T-cell (primary cell): ENCODE results near the gene RALB. TPM values are rescaled to one million over a fixed set of nuclear protein-coding genes. Genes with fewer than 3 reads are reported as not detected.

Experiments
- ATAC-seq, 4 experiments: fragments of 200-7000 bp in 3 of 4; fragments of 150-1000 bp in 1 of 4; cut with Tn5 transposase; replicated peaks in 1 of 4; 1 replicate in 3 of 4; 2 replicates in 1 of 4; pipeline ENCODE4 v1.10.0; 2021; ENCODE audit warnings: moderate library complexity in 3 of 4, mild to moderate bottlenecking in 2 of 4, moderate number of reproducible peaks in 1 of 4
- CTCF ChIA-PET, 2 donors: fragments of 300-600 bp; sonication (Branson Sonifier 250); formaldehyde crosslinking; loops; one replicate each; lab custom pipeline; 2022; ENCODE audit warnings: antibody characterized with exemption in 2 of 2; lab: Charles Lee
- POLR2A ChIA-PET, 2 donors: fragments of 300-600 bp; sonication (Branson Sonifier 250); formaldehyde crosslinking; loops; one replicate each; lab custom pipeline; 2022; ENCODE audit warnings: antibody characterized with exemption in 2 of 2; lab: Charles Lee
- DNase-seq, 35 experiments: peaks; one replicate each; pipeline versions ENCODE4 v3.0.0 to v3.0.0-alpha.2; 2013 to 2023
- H3K27ac ChIP-seq: one replicate; pipeline ENCODE4 v1.5.1; 2013; ENCODE audit warnings: low read length
- H3K27me3 ChIP-seq, 2 experiments: replicated peaks in 1 of 2; 1 replicate in 1 of 2; 2 replicates in 1 of 2; pipeline versions ENCODE4 v1.6.1 to v1.7.0; 2013; ENCODE audit warnings: low read length in 1 of 2, mixed read lengths in 1 of 2; ENCODE audit not compliant: control insufficient read depth in 2 of 2, insufficient read depth in 2 of 2; ENCODE audit errors: extremely low read depth in 1 of 2
- H3K36me3 ChIP-seq, 2 donors: 1 replicate in 1 of 2; 2 replicates in 1 of 2; pipeline versions ENCODE4 v1.6.1 to v1.7.0; 2013; ENCODE audit warnings: low read length in 1 of 2; ENCODE audit not compliant: control insufficient read depth in 2 of 2, insufficient read depth in 1 of 2; ENCODE audit errors: extremely low read depth in 1 of 2
- H3K4me1 ChIP-seq, 2 experiments: 1 replicate in 1 of 2; 2 replicates in 1 of 2; pipeline versions ENCODE4 v1.6.1 to v1.7.0; 2013; ENCODE audit warnings: low read length in 2 of 2, mixed read lengths in 1 of 2; ENCODE audit not compliant: insufficient read depth in 2 of 2, control insufficient read depth in 1 of 2; ENCODE audit errors: extremely low read depth in 1 of 2
- H3K4me3 ChIP-seq, 2 donors: 1 replicate in 1 of 2; 2 replicates in 1 of 2; pipeline versions ENCODE4 v1.5.1 to v1.7.0; 2013; ENCODE audit warnings: mild to moderate bottlenecking in 2 of 2, low read length in 1 of 2, moderate library complexity in 1 of 2; ENCODE audit not compliant: control insufficient read depth in 1 of 2; ENCODE audit errors: extremely low read depth in 1 of 2
- H3K9me3 ChIP-seq: 2 replicates; pipeline ENCODE4 v1.7.0; 2013
- H3K27ac Mint-ChIP-seq, 2 donors: one replicate each; pipeline ENCODE4 v1.8.0; 2020 to 2021; ENCODE audit warnings: mild to moderate bottlenecking in 2 of 2, mixed read lengths in 2 of 2
- H3K27me3 Mint-ChIP-seq, 2 donors: one replicate each; pipeline ENCODE4 v1.8.0; 2021 to 2022; ENCODE audit warnings: mixed read lengths in 2 of 2
- H3K36me3 Mint-ChIP-seq: one replicate; pipeline ENCODE4 v1.8.0; 2021; ENCODE audit warnings: mixed read lengths
- H3K4me1 Mint-ChIP-seq, 3 donors: one replicate each; pipeline ENCODE4 v1.8.0; 2020 to 2022; ENCODE audit warnings: mixed read lengths in 3 of 3, mild to moderate bottlenecking in 1 of 3
- H3K4me3 Mint-ChIP-seq, 3 donors: one replicate each; pipeline ENCODE4 v1.8.0; 2020 to 2022; ENCODE audit warnings: mild to moderate bottlenecking in 3 of 3, mixed read lengths in 3 of 3, moderate library complexity in 3 of 3
- H3K9me3 Mint-ChIP-seq, 3 donors: one replicate each; pipeline ENCODE4 v1.8.0; 2020 to 2022; ENCODE audit warnings: mixed read lengths in 3 of 3
- WGBS: methylation state at CpG from one replicate; pipeline ENCODE4 v1.1.5; 2013; ENCODE audit warnings: missing lambda C conversion rate; ENCODE audit not compliant: insufficient coverage; 5-methylcytosine and 5-hydroxymethylcytosine counted together
- total RNA-seq, 35 experiments: library from RNA in 6 of 35; stranded (reverse) in 6 of 35; fragments of 120-200 nt in 1 of 35; gene quantifications; one replicate each; pipeline versions ENCODE4 v1.2.1 to v1.2.4 and lab custom pipeline; 2013 to 2026

The RALB gene
- total RNA-seq, 5 donors from 2014 or later (not counting 1 experiment from before 2014, with no cell fraction given): 10.3 to 20.1 (median 12.9) TPM

DNA sequence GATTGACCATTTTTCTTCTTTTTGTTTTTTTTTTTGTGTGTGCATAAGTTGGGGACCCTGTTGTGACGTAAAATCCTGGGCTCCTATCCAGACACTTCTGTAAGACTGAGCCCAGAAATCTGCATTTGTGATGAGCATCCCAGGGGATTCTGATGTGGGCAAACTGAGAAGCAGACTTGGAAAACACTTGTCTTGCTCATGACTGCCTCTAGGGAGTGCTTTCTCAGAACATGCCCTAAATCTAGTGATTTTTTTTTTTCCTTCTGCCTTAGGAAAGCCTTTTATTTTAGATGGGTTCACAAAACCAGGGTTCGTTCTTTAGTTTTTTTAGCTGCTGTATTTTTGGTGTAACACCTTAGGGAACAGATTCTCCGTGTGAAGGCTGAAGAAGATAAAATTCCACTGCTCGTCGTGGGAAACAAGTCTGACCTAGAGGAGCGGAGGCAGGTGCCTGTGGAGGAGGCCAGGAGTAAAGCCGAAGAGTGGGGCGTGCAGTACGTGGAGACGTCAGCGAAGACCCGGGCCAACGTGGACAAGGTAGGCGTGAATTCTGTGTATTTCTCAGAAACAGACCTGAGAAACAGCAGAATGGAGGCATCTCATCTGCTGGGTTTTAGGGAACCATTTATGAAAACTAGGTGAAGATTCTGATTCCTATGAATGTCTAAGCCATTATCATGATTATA is 36.7 kb downstream of the RALB start:
- DNase-seq (no peak), ATAC-seq (no peak)
- peaks cover 0 to 32% of the 10 kb centered on the region in 2 donors for H3K36me3 ChIP-seq
- Mint-ChIP-seq H3K9me3 (no peaks in the 10 kb centered on the region), H3K27me3 (no peaks in the 10 kb centered on the region), H3K27ac (no peak overlapping the region), H3K4me1 (peaks cover 21 to 33% (median 26%) of the 10 kb centered on the region in 3 donors), H3K4me3 (no peak overlapping the region), H3K36me3 (peaks cover 58% of the 10 kb centered on the region)
- 96% methylated on average over 13 of the region's 14 CpGs for WGBS
- POLR2A ChIA-PET: interaction anchor here in 1 of 2 donors (0.6 kb wide), 1 partner anchor 626 kb away, joined by 3 read pairs; no protein-coding TSS in a partner anchor
- H3K9me3 ChIP-seq: no peaks in the 10 kb centered on the region
- H3K4me1 ChIP-seq: peaks cover 3 to 22% of the 10 kb centered on the region in 2 experiments
- CTCF ChIA-PET: no interaction called here
- no peaks in the 10 kb centered on the region for H3K27me3 ChIP-seq
- H3K4me3 ChIP-seq: no peak overlapping the region
- no peak overlapping the region for H3K27ac ChIP-seq

DNA sequence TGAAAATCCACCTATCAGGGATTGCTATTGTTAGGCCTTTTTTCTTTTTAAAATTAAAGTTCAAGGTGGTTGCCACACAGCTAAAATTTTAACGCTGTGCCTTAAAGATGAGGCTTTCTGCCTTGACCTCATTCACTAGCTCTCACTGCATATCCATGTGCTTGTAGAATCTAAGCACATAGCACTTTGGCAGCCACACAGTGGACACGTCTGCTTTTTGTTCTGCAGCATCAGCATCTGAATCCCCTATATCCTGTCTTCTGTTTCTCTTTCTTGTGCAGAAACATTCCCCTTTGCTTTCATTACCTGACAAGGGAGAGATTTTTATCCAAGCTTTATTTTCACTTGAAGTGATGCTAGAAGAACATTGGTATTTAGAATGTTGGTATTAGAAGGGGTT is 38.1 kb downstream of the RALB start:
- no peak overlapping the region for H3K27ac Mint-ChIP-seq
- Histone ChIP-seq H3K4me1 (peaks cover 3 to 22% of the 10 kb centered on the region in 2 experiments), H3K36me3 (peaks cover 4 to 40% of the 10 kb centered on the region in 2 donors), H3K9me3 (no peaks in the 10 kb centered on the region), H3K4me3 (no peak overlapping the region), H3K27ac (no peak overlapping the region), H3K27me3 (no peaks in the 10 kb centered on the region)
- no peak overlapping the region for H3K4me3 Mint-ChIP-seq
- ChIA-PET POLR2A (no interaction called here), CTCF (interaction anchor here (0.7 to 0.8 kb wide), 2 partner anchors 114 to 115 kb away, joined by 3 to 4 read pairs; no protein-coding TSS in a partner anchor)
- no peaks in the 10 kb centered on the region for H3K27me3 Mint-ChIP-seq
- peaks cover 21 to 31% (median 26%) of the 10 kb centered on the region in 3 donors for H3K4me1 Mint-ChIP-seq
- no peaks in the 10 kb centered on the region for H3K9me3 Mint-ChIP-seq
- 100% methylated on average over 1 of the region's 2 CpGs for WGBS
- DNase-seq (no peak), ATAC-seq (no peak)
- peaks cover 61% of the 10 kb centered on the region for H3K36me3 Mint-ChIP-seq

DNA sequence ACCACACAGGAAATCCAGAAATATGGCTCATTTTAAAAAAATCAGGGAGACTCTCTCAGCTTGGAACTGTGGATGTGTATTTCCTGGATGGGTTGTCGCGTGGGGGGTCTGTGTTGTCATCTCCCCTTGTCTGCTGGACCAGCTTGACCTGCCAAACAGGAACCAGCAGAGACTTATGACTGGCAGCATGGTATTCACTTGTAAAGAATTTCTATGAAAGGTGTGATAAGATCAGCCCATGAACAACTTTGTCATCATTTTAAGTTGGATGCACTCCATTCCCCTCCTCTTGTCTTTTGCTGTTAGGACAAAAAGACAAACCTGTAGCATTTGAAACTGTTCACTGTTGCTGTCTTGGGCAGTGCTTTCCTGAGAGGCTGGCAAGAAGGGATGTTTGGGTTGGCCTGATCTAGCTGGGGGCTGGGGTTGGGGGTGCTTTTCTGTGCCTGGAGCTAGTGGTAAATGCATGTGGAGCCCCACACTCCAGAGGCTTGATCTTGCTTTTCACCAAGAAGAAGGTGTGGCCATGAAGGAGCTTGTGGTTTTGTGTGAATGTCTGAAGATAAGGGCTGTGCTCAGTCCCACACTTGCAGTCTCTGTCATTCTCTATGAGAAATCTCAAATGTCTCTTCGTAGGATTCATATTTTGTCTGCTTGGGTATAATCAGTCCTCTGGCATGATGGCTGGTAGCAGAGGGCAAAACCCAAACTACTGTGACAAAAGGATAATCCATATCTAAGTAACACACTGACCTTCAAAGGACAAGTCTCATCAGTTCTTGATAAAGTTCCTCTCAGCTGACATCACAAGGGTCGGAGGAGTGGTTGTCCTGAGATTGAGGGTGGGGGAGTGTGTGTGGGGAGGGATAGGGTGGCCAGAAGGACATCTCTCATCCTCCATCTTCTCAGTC is 39.0 kb downstream of the RALB start:
- POLR2A ChIA-PET: no interaction called here
- no peak overlapping the region for H3K4me3 Mint-ChIP-seq

DNA sequence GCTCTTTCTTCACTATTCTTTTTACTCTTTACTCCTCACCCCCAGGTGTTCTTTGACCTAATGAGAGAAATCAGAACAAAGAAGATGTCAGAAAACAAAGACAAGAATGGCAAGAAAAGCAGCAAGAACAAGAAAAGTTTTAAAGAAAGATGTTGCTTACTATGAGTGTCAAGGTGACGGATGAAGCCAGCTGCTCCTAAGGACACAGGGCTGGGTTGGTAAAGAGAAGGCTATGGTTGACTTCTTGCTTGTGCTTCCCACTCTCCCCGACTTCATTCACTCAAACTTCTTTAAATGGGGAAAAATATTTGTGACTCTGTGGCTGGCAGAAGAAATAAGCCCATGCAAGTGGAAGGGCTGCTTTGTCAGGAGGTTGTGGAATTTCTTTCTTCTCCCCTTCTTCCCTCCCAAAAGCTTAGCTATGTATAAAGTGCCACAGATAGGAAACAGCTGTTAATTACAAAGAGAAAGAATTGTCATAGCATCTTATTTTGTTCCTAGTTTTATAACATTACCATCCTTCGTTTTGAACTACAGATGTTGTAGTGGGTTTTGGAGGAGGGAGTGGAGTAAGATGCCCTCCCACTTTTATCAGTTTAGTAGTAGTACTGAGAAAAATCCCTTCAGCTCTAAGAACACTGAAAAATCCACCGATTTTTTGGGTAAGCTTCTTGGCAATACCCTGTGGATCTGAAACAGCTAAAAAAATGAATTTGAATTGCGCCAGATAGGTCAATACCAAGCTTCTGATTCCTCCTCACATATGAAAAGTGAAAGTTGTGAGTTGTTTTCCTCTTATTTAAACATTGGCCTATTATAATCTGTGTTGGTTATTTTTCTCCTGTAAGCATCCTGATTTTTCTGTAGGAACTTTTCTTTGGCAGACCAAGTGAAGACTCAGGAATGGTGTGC is 40.7 kb downstream of the RALB start:
- no peak overlapping the region for H3K4me3 ChIP-seq

More for the DNA sequence above, 39.0 kb downstream of the RALB start:
- peaks cover 4 to 41% of the 10 kb centered on the region in 2 donors for H3K36me3 ChIP-seq
- H3K27me3 ChIP-seq: no peaks in the 10 kb centered on the region
- H3K27ac ChIP-seq: no peak overlapping the region
- Mint-ChIP-seq H3K4me1 (peaks cover 16 to 24% (median 20%) of the 10 kb centered on the region in 3 donors), H3K36me3 (peaks cover 62% of the 10 kb centered on the region), H3K27ac (no peak overlapping the region), H3K9me3 (no peaks in the 10 kb centered on the region), H3K27me3 (no peaks in the 10 kb centered on the region)
- no CpG with 5 or more reads among the region's 4 CpGs for WGBS
- DNase-seq: no peak
- CTCF ChIA-PET: interaction anchor here in 1 of 2 donors (0.8 kb wide), 1 partner anchor 116 kb away, joined by 3 read pairs; no protein-coding TSS in a partner anchor
- no peaks in the 10 kb centered on the region for H3K9me3 ChIP-seq
- no peak for ATAC-seq
- no peak overlapping the region for H3K4me3 ChIP-seq
- peaks cover 3 to 22% of the 10 kb centered on the region in 2 experiments for H3K4me1 ChIP-seq

GRCh38 chr2:120294008-120294340 is 41.3 kb downstream of the RALB start:
- WGBS: no CpG with 5 or more reads among the region's 3 CpGs
- ChIA-PET POLR2A (no interaction called here), CTCF (no interaction called here)
- no peak for DNase-seq
- no peak overlapping the region for H3K27ac ChIP-seq
- Mint-ChIP-seq H3K27ac (no peak overlapping the region), H3K9me3 (no peaks in the 10 kb centered on the region), H3K4me1 (peaks cover 3 to 10% (median 8%) of the 10 kb centered on the region in 3 donors), H3K36me3 (peaks cover 69% of the 10 kb centered on the region), H3K4me3 (no peak overlapping the region), H3K27me3 (no peaks in the 10 kb centered on the region)
- H3K4me3 ChIP-seq: no peak overlapping the region
- H3K4me1 ChIP-seq: peaks cover 0 to 15% of the 10 kb centered on the region in 2 experiments
- no peak for ATAC-seq
- no peaks in the 10 kb centered on the region for H3K27me3 ChIP-seq
- H3K9me3 ChIP-seq: no peaks in the 10 kb centered on the region
- peaks cover 4 to 46% of the 10 kb centered on the region in 2 donors for H3K36me3 ChIP-seq

More for the DNA sequence above, 40.7 kb downstream of the RALB start:
- Histone ChIP-seq H3K27ac (no peak overlapping the region), H3K9me3 (no peaks in the 10 kb centered on the region), H3K27me3 (no peaks in the 10 kb centered on the region), H3K36me3 (peaks cover 4 to 41% of the 10 kb centered on the region in 2 donors), H3K4me1 (peaks cover 0 to 15% of the 10 kb centered on the region in 2 experiments)
- ChIA-PET POLR2A (interaction anchor here in 1 of 2 donors (0.6 kb wide), 1 partner anchor 1025 kb away, joined by 3 read pairs; no protein-coding TSS in a partner anchor), CTCF (interaction anchor here in 1 of 2 donors (0.6 kb wide), 1 partner anchor 18 kb away, joined by 3 read pairs; no protein-coding TSS in a partner anchor)
- Mint-ChIP-seq H3K4me1 (peaks cover 3 to 10% (median 8%) of the 10 kb centered on the region in 3 donors), H3K27me3 (no peaks in the 10 kb centered on the region), H3K9me3 (no peaks in the 10 kb centered on the region), H3K36me3 (peaks cover 69% of the 10 kb centered on the region), H3K27ac (no peak overlapping the region), H3K4me3 (no peak overlapping the region)
- no peak for DNase-seq
- no CpG with 5 or more reads among the region's 5 CpGs for WGBS
- ATAC-seq: no peak
